CD4-positive, alpha-beta memory T cell (primary cell): ENCODE measurements around the gene EEF1E1. TPM values are rescaled to one million over a fixed set of nuclear protein-coding genes. Genes with fewer than 3 reads are reported as not detected.

Experiments
- CTCF ChIA-PET: fragments of 350-600 bp; sonication (Branson Sonifier 250); formaldehyde crosslinking; loops from one replicate; lab custom pipeline; 2021; ENCODE audit warnings: inconsistent platforms; ENCODE audit not compliant: partially characterized antibody; lab: Charles Lee
- POLR2A ChIA-PET: fragments of 350-600 bp; sonication (Branson Sonifier 250); formaldehyde crosslinking; loops from one replicate; lab custom pipeline; 2021; ENCODE audit not compliant: partially characterized antibody; lab: Charles Lee
- DNase-seq, 5 donors: peaks; one replicate each; pipeline versions ENCODE4 v3.0.0 to v3.0.0-alpha.2; 2020 to 2022; ENCODE audit warnings: mixed read lengths in 1 of 5
- H3K27ac ChIP-seq: one replicate; pipeline ENCODE4 v1.7.0; 2013; ENCODE audit warnings: low read depth, low read length
- H3K27me3 ChIP-seq: 2 replicates; pipeline ENCODE4 v1.7.0; 2013; ENCODE audit warnings: mild to moderate bottlenecking, low read length, moderate library complexity; ENCODE audit not compliant: insufficient read depth
- H3K36me3 ChIP-seq: 2 replicates; pipeline ENCODE4 v1.7.0; 2013; ENCODE audit warnings: mild to moderate bottlenecking, low read length, moderate library complexity; ENCODE audit not compliant: insufficient read depth
- H3K4me1 ChIP-seq: 2 replicates; pipeline ENCODE4 v1.7.0; 2013; ENCODE audit warnings: mild to moderate bottlenecking, low read length, moderate library complexity; ENCODE audit not compliant: insufficient read depth
- H3K4me3 ChIP-seq, 2 donors: one replicate each; pipeline ENCODE4 v1.7.0; 2013; ENCODE audit warnings: low read length in 2 of 2, mild to moderate bottlenecking in 1 of 2
- H3K9me3 ChIP-seq, 2 donors: one replicate each; pipeline ENCODE4 v1.7.0; 2013; ENCODE audit warnings: low read length in 2 of 2, control low read depth in 1 of 2; ENCODE audit not compliant: control insufficient read depth in 1 of 2
- H3K27ac Mint-ChIP-seq, 7 donors: one replicate each; pipeline ENCODE4 v1.8.0; 2020 to 2021; ENCODE audit warnings: mixed read lengths in 7 of 7, mild to moderate bottlenecking in 6 of 7, inconsistent platforms in 3 of 7, moderate library complexity in 3 of 7
- H3K27me3 Mint-ChIP-seq, 2 donors: one replicate each; pipeline ENCODE4 v1.8.0; 2020 to 2021; ENCODE audit warnings: mixed read lengths in 2 of 2
- H3K36me3 Mint-ChIP-seq, 2 donors: one replicate each; pipeline ENCODE4 v1.8.0; 2020 to 2021; ENCODE audit warnings: mixed read lengths in 2 of 2, inconsistent platforms in 1 of 2, mild to moderate bottlenecking in 1 of 2
- H3K4me1 Mint-ChIP-seq, 4 donors: one replicate each; pipeline ENCODE4 v1.8.0; 2020 to 2021; ENCODE audit warnings: mixed read lengths in 4 of 4, mild to moderate bottlenecking in 1 of 4
- H3K4me3 Mint-ChIP-seq, 8 donors: one replicate each; pipeline ENCODE4 v1.8.0; 2020 to 2021; ENCODE audit warnings: mixed read lengths in 8 of 8, mild to moderate bottlenecking in 7 of 8, moderate library complexity in 6 of 8, inconsistent platforms in 3 of 8
- H3K9me3 Mint-ChIP-seq, 8 donors: one replicate each; pipeline ENCODE4 v1.8.0; 2020 to 2021; ENCODE audit warnings: mixed read lengths in 8 of 8, mild to moderate bottlenecking in 5 of 8, inconsistent platforms in 3 of 8, moderate library complexity in 1 of 8
- intact Hi-C: fragments of 100-400 bp; cut with micrococcal nuclease; formaldehyde crosslinking; loops from one replicate; pipeline ENCODE4 v1.15.1; 2023
- polyA plus RNA-seq, 2 donors: library from polyadenylated mRNA; unstranded; fragments of 300-500 nt; fragmentation: Illumina TruSeq; gene quantifications; one replicate each; pipeline ENCODE4 v1.2.3, GENCODE V29; 2021
- total RNA-seq, 2 experiments: library from RNA; stranded (reverse); gene quantifications; one replicate each; pipeline ENCODE4 v1.2.3, GENCODE V29; 2021

The EEF1E1 gene
- total and polyA plus RNA-seq, 4 experiments from 2014 or later, result 14.8 to 82.7 (median 36.8) TPM

- H3K9me3 ChIP-seq, result no peaks in the 10 kb centered on the region
- Mint-ChIP-seq H3K27me3 (no peaks in the 10 kb centered on the region), H3K4me3 (no peak overlapping the region), H3K4me1 (peaks cover 0 to 5% (median 3%) of the 10 kb centered on the region in 4 donors), H3K9me3 (no peaks in the 10 kb centered on the region), H3K36me3 (peaks cover 38 to 43% of the 10 kb centered on the region in 2 donors), H3K27ac (no peak overlapping the region)
- H3K36me3 ChIP-seq, result no peaks in the 10 kb centered on the region
- H3K27ac ChIP-seq, result no peak overlapping the region
- DNase-seq, result no peak
- no peak overlapping the region for H3K4me3 ChIP-seq
- CTCF ChIA-PET, result no interaction called here
- no peaks in the 10 kb centered on the region for H3K27me3 ChIP-seq
- intact Hi-C loops, result no loop called here
- H3K4me1 ChIP-seq, result no peaks in the 10 kb centered on the region
- POLR2A ChIA-PET, result no interaction called here
Observed at GRCh38 chr6:8082572-8082953, 19.8 kb downstream of the EEF1E1 start.

DNA sequence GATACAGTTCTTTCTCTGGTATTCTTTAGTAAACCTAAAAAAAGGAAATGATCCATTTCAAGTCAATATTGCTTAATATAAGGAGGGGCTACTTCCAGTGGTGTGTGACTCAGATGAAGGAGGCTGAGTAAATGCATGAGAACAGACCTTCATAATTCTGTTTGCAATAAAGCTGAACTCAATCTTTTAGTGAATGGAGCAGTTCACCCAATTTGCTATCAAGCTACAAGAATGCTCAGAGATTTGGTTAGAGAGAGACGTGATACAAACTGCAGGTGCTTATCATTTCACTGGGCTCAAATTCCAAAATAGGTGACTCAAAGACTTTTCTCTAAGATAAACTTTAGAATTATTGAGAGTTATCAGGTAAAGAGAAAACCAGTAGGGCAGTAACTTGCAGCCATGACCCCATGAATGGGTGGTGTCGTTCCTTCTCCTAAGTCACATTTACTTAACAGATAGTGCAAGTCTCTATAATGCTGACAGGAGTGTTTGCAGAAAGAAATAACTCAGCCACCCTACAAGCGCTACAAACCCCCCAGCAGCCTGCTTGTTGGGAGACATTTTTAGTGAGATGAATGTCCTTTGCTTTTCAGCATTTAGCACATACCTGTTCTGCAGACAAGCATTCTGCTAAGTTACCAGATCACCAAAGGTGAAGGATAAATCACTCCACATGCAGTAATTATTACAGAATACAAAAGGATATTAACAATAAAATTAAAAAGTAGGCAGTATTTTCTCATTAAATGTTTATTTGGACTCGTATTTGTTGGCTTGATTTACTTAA, 21.8 kb downstream of the EEF1E1 start:
- Histone ChIP-seq H3K4me3 (no peak overlapping the region), H3K36me3 (no peaks in the 10 kb centered on the region), H3K9me3 (no peaks in the 10 kb centered on the region), H3K27ac (no peak overlapping the region), H3K27me3 (no peaks in the 10 kb centered on the region), H3K4me1 (no peaks in the 10 kb centered on the region)
- Mint-ChIP-seq H3K9me3 (no peaks in the 10 kb centered on the region), H3K4me3 (no peak overlapping the region), H3K36me3 (peaks cover 31% of the 10 kb centered on the region in 2 donors), H3K27ac (no peak overlapping the region), H3K27me3 (no peaks in the 10 kb centered on the region), H3K4me1 (peaks cover 0 to 4% (median under 1%) of the 10 kb centered on the region in 4 donors)
- POLR2A ChIA-PET, result interaction anchor here (1.0 kb wide), 1 partner anchor 16 kb away, joined by 3 read pairs; no protein-coding TSS in a partner anchor
- intact Hi-C loops, result no loop called here
- CTCF ChIA-PET, result no interaction called here
- no peak for DNase-seq

GRCh38 chr6:8079126-8079525, 23.2 kb downstream of the EEF1E1 start:
- Histone ChIP-seq H3K4me3 (no peak overlapping the region), H3K27ac (no peak overlapping the region), H3K27me3 (no peaks in the 10 kb centered on the region), H3K9me3 (no peaks in the 10 kb centered on the region), H3K36me3 (no peaks in the 10 kb centered on the region), H3K4me1 (no peaks in the 10 kb centered on the region)
- H3K27ac Mint-ChIP-seq, result no peak overlapping the region
- no peaks in the 10 kb centered on the region for H3K9me3 Mint-ChIP-seq
- POLR2A ChIA-PET, result no interaction called here
- intact Hi-C loops, result no loop called here
- no peak for DNase-seq
- no peak overlapping the region for H3K4me3 Mint-ChIP-seq
- no peaks in the 10 kb centered on the region for H3K27me3 Mint-ChIP-seq
- H3K4me1 Mint-ChIP-seq, result peaks cover 0 to 4% (median under 1%) of the 10 kb centered on the region in 4 donors
- CTCF ChIA-PET, result no interaction called here
- peaks cover 30 to 37% of the 10 kb centered on the region in 2 donors for H3K36me3 Mint-ChIP-seq

- Histone ChIP-seq H3K4me3 (no peak overlapping the region), H3K36me3 (no peaks in the 10 kb centered on the region), H3K4me1 (no peaks in the 10 kb centered on the region), H3K27me3 (no peaks in the 10 kb centered on the region), H3K9me3 (no peaks in the 10 kb centered on the region), H3K27ac (no peak overlapping the region)
- ChIA-PET POLR2A (no interaction called here), CTCF (no interaction called here)
- no peak overlapping the region for H3K4me3 Mint-ChIP-seq
- H3K36me3 Mint-ChIP-seq, result peaks cover 22 to 33% of the 10 kb centered on the region in 2 donors
- H3K27me3 Mint-ChIP-seq, result no peaks in the 10 kb centered on the region
- H3K4me1 Mint-ChIP-seq, result peaks cover 0 to 4% (median under 1%) of the 10 kb centered on the region in 4 donors
- H3K27ac Mint-ChIP-seq, result peak overlapping the region in 1 of 7 donors; percentile 32
- intact Hi-C loops, result no loop called here
- DNase-seq, result no peak
- no peaks in the 10 kb centered on the region for H3K9me3 Mint-ChIP-seq
Observed at GRCh38 chr6:8077991-8078390, 24.4 kb downstream of the EEF1E1 start.

DNA sequence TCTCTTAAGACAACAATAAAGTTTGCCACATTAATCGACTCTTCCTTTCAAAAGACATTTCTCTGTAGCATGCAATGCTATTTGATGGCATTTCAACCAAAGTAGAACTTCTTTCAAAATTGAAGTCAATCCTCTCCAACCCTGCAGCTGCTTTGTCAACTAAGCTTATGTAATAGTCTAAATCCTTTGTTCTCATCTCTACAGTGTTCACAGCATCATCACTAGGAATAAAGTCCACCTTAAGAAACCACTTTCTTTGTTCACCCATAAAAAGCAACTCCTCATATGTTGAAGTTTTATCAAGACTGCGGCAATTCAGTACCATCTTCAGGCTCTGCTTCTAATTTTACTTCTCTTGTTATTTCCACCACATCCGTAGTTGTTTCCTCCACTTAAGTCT, 26.6 kb downstream of the EEF1E1 start:
- no peaks in the 10 kb centered on the region for H3K27me3 Mint-ChIP-seq
- Histone ChIP-seq H3K27ac (no peak overlapping the region), H3K36me3 (no peaks in the 10 kb centered on the region), H3K4me1 (no peaks in the 10 kb centered on the region), H3K27me3 (no peaks in the 10 kb centered on the region), H3K9me3 (no peaks in the 10 kb centered on the region), H3K4me3 (no peak overlapping the region)
- CTCF ChIA-PET, result no interaction called here
- no peak for DNase-seq
- H3K9me3 Mint-ChIP-seq, result no peaks in the 10 kb centered on the region
- H3K36me3 Mint-ChIP-seq, result peaks cover 14 to 30% of the 10 kb centered on the region in 2 donors
- intact Hi-C loops, result no loop called here
- POLR2A ChIA-PET, result no interaction called here
- no peak overlapping the region for H3K4me3 Mint-ChIP-seq
- peaks cover 0 to 2% (median 0%) of the 10 kb centered on the region in 4 donors for H3K4me1 Mint-ChIP-seq
- H3K27ac Mint-ChIP-seq, result no peak overlapping the region

GRCh38 chr6:8075185-8075584, 27.2 kb downstream of the EEF1E1 start:
- no peaks in the 10 kb centered on the region for H3K4me1 ChIP-seq
- Mint-ChIP-seq H3K27ac (no peak overlapping the region), H3K4me1 (peaks cover 0 to 2% (median 0%) of the 10 kb centered on the region in 4 donors), H3K27me3 (no peaks in the 10 kb centered on the region), H3K4me3 (no peak overlapping the region), H3K9me3 (no peaks in the 10 kb centered on the region), H3K36me3 (peaks cover 12 to 27% of the 10 kb centered on the region in 2 donors)
- no peak for DNase-seq
- no peaks in the 10 kb centered on the region for H3K27me3 ChIP-seq
- H3K36me3 ChIP-seq, result no peaks in the 10 kb centered on the region
- H3K9me3 ChIP-seq, result no peaks in the 10 kb centered on the region
- intact Hi-C loops, result no loop called here
- H3K4me3 ChIP-seq, result no peak overlapping the region
- ChIA-PET CTCF (no interaction called here), POLR2A (no interaction called here)
- no peak overlapping the region for H3K27ac ChIP-seq

- Histone ChIP-seq H3K36me3 (no peaks in the 10 kb centered on the region), H3K27ac (no peak overlapping the region), H3K9me3 (no peaks in the 10 kb centered on the region), H3K4me1 (no peaks in the 10 kb centered on the region), H3K27me3 (no peaks in the 10 kb centered on the region), H3K4me3 (no peak overlapping the region)
- no peak for DNase-seq
- H3K4me1 Mint-ChIP-seq, result peaks cover 0 to 2% (median 0%) of the 10 kb centered on the region in 4 donors
- H3K27ac Mint-ChIP-seq, result no peak overlapping the region
- CTCF ChIA-PET, result no interaction called here
- no peaks in the 10 kb centered on the region for H3K9me3 Mint-ChIP-seq
- POLR2A ChIA-PET, result no interaction called here
- intact Hi-C loops, result no loop called here
- peaks cover 7 to 20% of the 10 kb centered on the region in 2 donors for H3K36me3 Mint-ChIP-seq
- no peaks in the 10 kb centered on the region for H3K27me3 Mint-ChIP-seq
- H3K4me3 Mint-ChIP-seq, result no peak overlapping the region
Observed at GRCh38 chr6:8074213-8074612, 28.1 kb downstream of the EEF1E1 start.
